DND-41 (cell line): ENCODE results near the gene DEAF1.
"Not testable (repeated sequence)": the region's sequence is repeated elsewhere in the genome, so short reads cannot be mapped to it uniquely, and the experiment has no call there.

Experiments used
- EZH2 ChIP-seq: IDR thresholded peaks from 3 replicates; pipeline ENCODE4 v1.6.1; 2012; ENCODE audit warnings: borderline replicate concordance, low read depth, mild to moderate bottlenecking, moderate library complexity, low read length, inconsistent platforms; ENCODE audit not compliant: severe bottlenecking
- TF ChIP-seq, protein P1 (sequence below): IDR thresholded peaks from 2 replicates; pipeline ENCODE4 v1.5.1; 2012; ENCODE audit warnings: borderline replicate concordance, low read length, moderate library complexity, mild to moderate bottlenecking; ENCODE audit not compliant: poor library complexity, severe bottlenecking; ENCODE audit errors: extremely low read depth

GRCh38 chr11:690244-690643, 4.8 kb downstream of the DEAF1 start:
- TF ChIP-seq EZH2 = not testable (repeated sequence)
- TF ChIP-seq, protein P1, sequence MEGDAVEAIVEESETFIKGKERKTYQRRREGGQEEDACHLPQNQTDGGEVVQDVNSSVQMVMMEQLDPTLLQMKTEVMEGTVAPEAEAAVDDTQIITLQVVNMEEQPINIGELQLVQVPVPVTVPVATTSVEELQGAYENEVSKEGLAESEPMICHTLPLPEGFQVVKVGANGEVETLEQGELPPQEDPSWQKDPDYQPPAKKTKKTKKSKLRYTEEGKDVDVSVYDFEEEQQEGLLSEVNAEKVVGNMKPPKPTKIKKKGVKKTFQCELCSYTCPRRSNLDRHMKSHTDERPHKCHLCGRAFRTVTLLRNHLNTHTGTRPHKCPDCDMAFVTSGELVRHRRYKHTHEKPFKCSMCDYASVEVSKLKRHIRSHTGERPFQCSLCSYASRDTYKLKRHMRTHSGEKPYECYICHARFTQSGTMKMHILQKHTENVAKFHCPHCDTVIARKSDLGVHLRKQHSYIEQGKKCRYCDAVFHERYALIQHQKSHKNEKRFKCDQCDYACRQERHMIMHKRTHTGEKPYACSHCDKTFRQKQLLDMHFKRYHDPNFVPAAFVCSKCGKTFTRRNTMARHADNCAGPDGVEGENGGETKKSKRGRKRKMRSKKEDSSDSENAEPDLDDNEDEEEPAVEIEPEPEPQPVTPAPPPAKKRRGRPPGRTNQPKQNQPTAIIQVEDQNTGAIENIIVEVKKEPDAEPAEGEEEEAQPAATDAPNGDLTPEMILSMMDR = not testable (repeated sequence)
